ENCODE results near the gene SUMO3.

DNA sequence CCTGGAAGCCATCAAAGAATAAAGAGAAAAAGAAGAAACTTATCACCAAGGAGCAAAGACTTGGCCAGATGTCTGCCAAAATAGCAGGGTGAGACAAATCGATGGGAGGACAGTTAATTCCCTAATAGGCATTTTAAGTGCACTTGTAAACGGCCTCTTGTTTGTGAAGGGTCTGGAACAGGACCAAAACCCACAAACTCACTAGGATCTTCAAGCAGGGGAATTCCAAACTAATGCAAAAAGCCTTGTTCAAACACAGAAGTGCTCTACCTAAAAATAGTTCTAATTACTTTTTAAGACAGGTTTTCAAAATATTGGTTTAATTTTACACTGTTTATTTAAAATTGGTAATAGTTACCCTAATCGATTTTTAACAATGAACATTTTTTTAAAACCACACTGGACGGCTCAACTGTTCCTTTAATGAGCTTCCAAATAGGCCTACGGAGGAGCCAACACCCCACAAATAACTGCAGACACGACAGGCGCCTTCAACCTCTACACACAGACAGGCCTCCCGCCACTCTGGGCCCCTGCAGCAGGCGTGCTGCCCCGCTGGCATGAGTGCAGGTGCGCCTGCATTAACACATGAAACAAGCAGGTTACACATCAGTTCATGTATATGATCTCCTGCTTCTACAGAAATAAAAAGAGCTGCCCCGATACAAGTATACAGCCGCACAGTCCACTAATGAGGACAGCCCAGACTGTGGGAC lies 32.1 kb downstream of the SUMO3 start:
- TF ChIP-seq, protein P1, sequence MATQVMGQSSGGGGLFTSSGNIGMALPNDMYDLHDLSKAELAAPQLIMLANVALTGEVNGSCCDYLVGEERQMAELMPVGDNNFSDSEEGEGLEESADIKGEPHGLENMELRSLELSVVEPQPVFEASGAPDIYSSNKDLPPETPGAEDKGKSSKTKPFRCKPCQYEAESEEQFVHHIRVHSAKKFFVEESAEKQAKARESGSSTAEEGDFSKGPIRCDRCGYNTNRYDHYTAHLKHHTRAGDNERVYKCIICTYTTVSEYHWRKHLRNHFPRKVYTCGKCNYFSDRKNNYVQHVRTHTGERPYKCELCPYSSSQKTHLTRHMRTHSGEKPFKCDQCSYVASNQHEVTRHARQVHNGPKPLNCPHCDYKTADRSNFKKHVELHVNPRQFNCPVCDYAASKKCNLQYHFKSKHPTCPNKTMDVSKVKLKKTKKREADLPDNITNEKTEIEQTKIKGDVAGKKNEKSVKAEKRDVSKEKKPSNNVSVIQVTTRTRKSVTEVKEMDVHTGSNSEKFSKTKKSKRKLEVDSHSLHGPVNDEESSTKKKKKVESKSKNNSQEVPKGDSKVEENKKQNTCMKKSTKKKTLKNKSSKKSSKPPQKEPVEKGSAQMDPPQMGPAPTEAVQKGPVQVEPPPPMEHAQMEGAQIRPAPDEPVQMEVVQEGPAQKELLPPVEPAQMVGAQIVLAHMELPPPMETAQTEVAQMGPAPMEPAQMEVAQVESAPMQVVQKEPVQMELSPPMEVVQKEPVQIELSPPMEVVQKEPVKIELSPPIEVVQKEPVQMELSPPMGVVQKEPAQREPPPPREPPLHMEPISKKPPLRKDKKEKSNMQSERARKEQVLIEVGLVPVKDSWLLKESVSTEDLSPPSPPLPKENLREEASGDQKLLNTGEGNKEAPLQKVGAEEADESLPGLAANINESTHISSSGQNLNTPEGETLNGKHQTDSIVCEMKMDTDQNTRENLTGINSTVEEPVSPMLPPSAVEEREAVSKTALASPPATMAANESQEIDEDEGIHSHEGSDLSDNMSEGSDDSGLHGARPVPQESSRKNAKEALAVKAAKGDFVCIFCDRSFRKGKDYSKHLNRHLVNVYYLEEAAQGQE (IDR thresholded peaks at IDR 0.05; ENCODE audit: borderline replicate concordance in 1 of 2, low read depth in 1 of 2, low read length in 2 of 2) = no peak
- no peak for TF ChIP-seq ETV6 (CRISPR knock-in tag; conservative IDR thresholded peaks at IDR 0.05)
- TF ChIP-seq JUNB (CRISPR knock-in tag; IDR thresholded peaks at IDR 0.05; ENCODE audit: borderline replicate concordance) = no peak
- TF ChIP-seq, protein P2, sequence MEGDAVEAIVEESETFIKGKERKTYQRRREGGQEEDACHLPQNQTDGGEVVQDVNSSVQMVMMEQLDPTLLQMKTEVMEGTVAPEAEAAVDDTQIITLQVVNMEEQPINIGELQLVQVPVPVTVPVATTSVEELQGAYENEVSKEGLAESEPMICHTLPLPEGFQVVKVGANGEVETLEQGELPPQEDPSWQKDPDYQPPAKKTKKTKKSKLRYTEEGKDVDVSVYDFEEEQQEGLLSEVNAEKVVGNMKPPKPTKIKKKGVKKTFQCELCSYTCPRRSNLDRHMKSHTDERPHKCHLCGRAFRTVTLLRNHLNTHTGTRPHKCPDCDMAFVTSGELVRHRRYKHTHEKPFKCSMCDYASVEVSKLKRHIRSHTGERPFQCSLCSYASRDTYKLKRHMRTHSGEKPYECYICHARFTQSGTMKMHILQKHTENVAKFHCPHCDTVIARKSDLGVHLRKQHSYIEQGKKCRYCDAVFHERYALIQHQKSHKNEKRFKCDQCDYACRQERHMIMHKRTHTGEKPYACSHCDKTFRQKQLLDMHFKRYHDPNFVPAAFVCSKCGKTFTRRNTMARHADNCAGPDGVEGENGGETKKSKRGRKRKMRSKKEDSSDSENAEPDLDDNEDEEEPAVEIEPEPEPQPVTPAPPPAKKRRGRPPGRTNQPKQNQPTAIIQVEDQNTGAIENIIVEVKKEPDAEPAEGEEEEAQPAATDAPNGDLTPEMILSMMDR (CRISPR knock-in tag; IDR thresholded peaks at IDR 0.05) = no peak
- TF ChIP-seq GABPA (IDR thresholded peaks at IDR 0.05; ENCODE audit: low read depth, low read length) = no peak
- no peak for TF ChIP-seq GABPA (CRISPR knock-in tag; IDR thresholded peaks at IDR 0.05; ENCODE audit: low read depth)
- no peak for TF ChIP-seq THAP11 (CRISPR knock-in tag; IDR thresholded peaks at IDR 0.05)
- no peak for TF ChIP-seq SALL2 (CRISPR knock-in tag; IDR thresholded peaks at IDR 0.05)
- no peak for TF ChIP-seq MZF1 (CRISPR knock-in tag; IDR thresholded peaks at IDR 0.05; ENCODE audit: borderline replicate concordance)
